HL-60/S4 treated with retinoic acid at 250 ng/mL for 4 days and 3 days (cell line): ENCODE measurements around the gene ZNF385C.

Source experiments
- in situ Hi-C: fragments of 300-500 bp; cut with MboI; formaldehyde crosslinking; loops from 2 replicates; pipeline ENCODE4 v1.7.0; 2022; ENCODE audit warnings: low sequenced_read_pairs

The ZNF385C gene

DNA sequence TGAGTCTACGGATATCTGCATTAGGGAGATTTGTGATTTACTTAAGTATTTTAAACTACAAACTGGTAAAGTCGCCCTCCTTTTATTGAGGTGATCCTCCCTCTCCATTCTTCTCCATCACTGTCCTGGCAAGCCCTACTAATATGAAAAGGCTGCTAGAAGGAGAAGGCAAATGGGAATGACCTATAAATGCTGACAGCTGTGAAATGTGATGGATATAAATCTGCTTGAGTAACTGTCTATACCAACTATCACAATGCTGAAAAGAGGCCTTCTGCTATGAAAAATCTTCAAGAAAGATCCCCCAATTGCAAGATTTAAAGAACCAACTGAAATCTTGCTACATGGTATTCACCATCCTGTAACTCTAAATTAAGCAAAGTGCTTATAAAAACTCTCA, 96.5 kb downstream of the ZNF385C start:
- in situ Hi-C loops: no loop called here

DNA sequence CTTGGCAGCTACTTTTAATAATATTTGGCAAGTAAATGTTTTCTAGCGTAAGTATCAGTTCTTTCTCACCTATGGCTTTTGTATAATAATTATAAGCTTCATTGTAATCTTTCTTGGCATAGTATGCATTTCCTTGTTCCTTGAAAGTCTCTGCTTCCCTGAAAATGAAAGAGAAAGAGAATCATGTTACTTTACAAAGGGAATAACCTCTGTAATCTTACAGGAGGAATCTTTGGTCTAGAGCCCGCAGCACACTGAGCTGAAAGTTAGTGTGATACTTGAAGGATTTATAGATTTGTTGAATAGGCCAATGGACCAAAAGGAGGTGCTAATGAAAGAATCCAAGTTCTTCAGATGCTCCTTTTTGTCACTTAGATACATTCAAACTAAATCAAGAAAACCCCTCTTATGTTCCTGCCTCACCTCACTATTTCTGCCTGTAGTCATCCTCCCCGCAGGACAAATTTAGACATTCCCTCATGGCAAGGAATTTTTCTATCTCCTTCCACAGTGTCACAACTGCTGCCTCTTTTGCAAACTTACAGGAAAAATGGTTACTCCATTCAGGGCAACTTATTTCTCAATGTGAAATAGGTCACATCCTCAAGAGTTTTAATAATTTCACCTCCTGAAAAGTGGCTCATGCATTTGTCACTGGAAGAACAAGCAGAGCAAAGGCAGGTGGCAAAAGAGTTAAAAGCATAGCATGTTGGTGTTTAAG, 97.7 kb downstream of the ZNF385C start:
- in situ Hi-C loops: no loop called here

GRCh38 chr17:41998497-41998896, 99.8 kb downstream of the ZNF385C start:
- in situ Hi-C loops: no loop called here

DNA sequence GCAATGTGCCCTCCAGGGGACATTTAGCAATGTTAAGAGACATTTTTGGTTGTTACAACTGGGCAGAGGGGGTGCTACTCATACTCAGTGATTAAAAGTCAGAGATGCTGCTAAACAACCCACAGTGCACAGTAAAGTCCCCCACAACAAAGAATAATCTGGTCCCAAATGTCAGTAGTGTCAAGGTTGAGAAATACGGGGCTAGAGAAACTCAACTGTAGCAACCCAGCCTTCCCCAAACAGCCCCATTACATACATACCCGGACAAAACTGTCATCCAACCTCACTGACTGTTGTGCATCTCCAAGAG, 101.5 kb downstream of the ZNF385C start:
- in situ Hi-C loops: no loop called here

GRCh38 chr17:41992576-41992975, 105.7 kb downstream of the ZNF385C start:
- in situ Hi-C loops: no loop called here

- in situ Hi-C loops: no loop called here
These were observed 108.4 kb downstream of the ZNF385C start for GRCh38 chr17:41989702-41990419.

- in situ Hi-C loops: no loop called here
These were observed 109.9 kb downstream of the ZNF385C start for GRCh38 chr17:41988418-41988817.

DNA sequence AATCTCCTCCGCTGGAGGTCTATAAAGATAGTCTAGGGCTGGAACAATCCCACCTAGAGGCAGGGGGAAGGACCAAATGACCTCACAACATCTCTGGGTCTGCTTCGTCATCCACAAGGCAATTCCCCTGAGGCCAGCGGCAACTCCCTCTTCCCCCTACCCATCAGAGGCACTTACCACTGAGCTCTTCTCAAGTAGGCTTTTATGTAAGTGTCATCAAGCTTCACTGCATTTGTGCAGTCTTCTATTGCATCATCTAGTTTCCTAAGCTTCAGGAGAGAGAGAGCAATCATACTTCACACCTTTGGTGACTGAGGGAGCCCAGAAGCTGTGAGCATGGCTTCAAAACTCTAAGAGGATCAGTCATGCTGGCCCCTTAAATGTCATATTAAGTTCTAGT, 110.6 kb downstream of the ZNF385C start:
- in situ Hi-C loops: no loop called here

- in situ Hi-C loops: no loop called here
These were observed 111.6 kb downstream of the ZNF385C start for GRCh38 chr17:41986634-41987033.

DNA sequence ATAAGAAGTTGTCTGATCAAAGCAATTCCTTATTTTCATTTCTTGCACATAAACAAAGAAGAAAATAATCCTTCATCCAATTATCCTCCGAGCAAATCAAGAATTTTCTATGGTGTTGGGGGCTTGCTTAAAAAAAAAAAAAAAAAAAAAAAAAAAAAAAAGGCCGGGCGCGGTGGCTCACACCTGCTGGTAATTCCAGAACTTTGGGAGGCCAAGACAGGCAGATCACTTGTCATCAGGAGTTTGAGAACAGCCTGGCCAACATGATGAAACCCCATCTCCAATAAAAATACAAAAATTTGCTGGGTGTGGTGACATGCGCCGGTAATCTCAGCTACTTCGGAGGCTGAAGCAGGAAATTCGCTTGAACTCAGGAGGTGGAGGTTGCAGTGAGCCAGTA, 112.4 kb downstream of the ZNF385C start:
- in situ Hi-C loops: no loop called here

- in situ Hi-C loops: no loop called here
These were observed 113.8 kb downstream of the ZNF385C start for GRCh38 chr17:41984454-41984853.

GRCh38 chr17:41982026-41982760, 116.1 kb downstream of the ZNF385C start:
- in situ Hi-C loops: no loop called here

GRCh38 chr17:41977991-41978390, 120.3 kb downstream of the ZNF385C start:
- in situ Hi-C loops: no loop called here

- in situ Hi-C loops: no loop called here
These were observed 122.0 kb downstream of the ZNF385C start for GRCh38 chr17:41976142-41976768.
